OCI-LY3 (cell line): ENCODE measurements around the gene VAV2.

ENCODE experiments used
- H2AFZ ChIP-seq: fragments of 200-600, 300-600 bp; shearing (Covaris generic); 2 replicates; pipeline ENCODE4 v1.6.0; 2014; ENCODE audit warnings: antibody characterized with exemption, low read depth, low read length
- H3K27ac ChIP-seq: fragments of 200-600, 300-600 bp; sonication (generic); 2 replicates; pipeline ENCODE4 v1.5.1; 2014; ENCODE audit warnings: mild to moderate bottlenecking, low read length, moderate library complexity, mixed read lengths
- H3K27me3 ChIP-seq: fragments of 200-600, 300-600 bp; sonication (generic); 2 replicates; pipeline ENCODE4 v1.6.1; 2014; ENCODE audit warnings: low read depth, low read length, mixed read lengths
- H3K36me3 ChIP-seq: fragments of 200-600, 300-600 bp; sonication (generic); replicated peaks from 2 replicates; pipeline ENCODE3; 2014; ENCODE audit warnings: low read depth, low read length, mixed read lengths
- H3K4me1 ChIP-seq: fragments of 300-600, 200-600 bp; sonication (generic); 2 replicates; pipeline ENCODE4 v1.6.1; 2014; ENCODE audit warnings: low read length, mixed read lengths
- H3K4me2 ChIP-seq: fragments of 200-600, 300-600 bp; sonication (generic); 2 replicates; pipeline ENCODE4 v1.6.1; 2014; ENCODE audit warnings: low read length, mixed read lengths
- H3K4me3 ChIP-seq: fragments of 300-600, 200-600 bp; sonication (generic); 2 replicates; pipeline ENCODE4 v1.5.1; 2014; ENCODE audit warnings: antibody characterized with exemption, mild to moderate bottlenecking, low read length, moderate library complexity
- H3K79me2 ChIP-seq: fragments of 300-600, 200-600 bp; shearing (Covaris generic); 2 replicates; pipeline ENCODE4 v1.6.1; 2014; ENCODE audit warnings: mild to moderate bottlenecking, low read length, mixed read lengths
- H3K9ac ChIP-seq: fragments of 300-600, 200-600 bp; shearing (Covaris generic); 2 replicates; pipeline ENCODE4 v1.6.0; 2014; ENCODE audit warnings: mild to moderate bottlenecking, low read length, moderate library complexity
- H3K9me3 ChIP-seq: fragments of 200-600, 300-600 bp; shearing (Covaris generic); 2 replicates; pipeline ENCODE4 v1.6.1; 2014; ENCODE audit warnings: low read length, mixed read lengths; ENCODE audit not compliant: insufficient read depth
- H4K20me1 ChIP-seq: fragments of 200-600, 300-600 bp; sonication (generic); 2 replicates; pipeline ENCODE4 v1.6.1; 2016; ENCODE audit warnings: low read length, mixed read lengths; ENCODE audit not compliant: insufficient read depth
- EZH2phosphoT487 ChIP-seq: fragments of 200-600 bp; shearing (Covaris generic); IDR thresholded peaks from 2 replicates; pipeline ENCODE4 v1.6.1; 2018; ENCODE audit warnings: antibody characterized with exemption, mixed run types, low read depth
- TF ChIP-seq, protein P1 (sequence below): fragments of 200-600, 300-600 bp; sonication (generic); IDR thresholded peaks from 2 replicates; pipeline ENCODE4 v1.5.1; 2014; ENCODE audit warnings: antibody characterized with exemption, low read length, low read depth

VAV2 gene

DNA sequence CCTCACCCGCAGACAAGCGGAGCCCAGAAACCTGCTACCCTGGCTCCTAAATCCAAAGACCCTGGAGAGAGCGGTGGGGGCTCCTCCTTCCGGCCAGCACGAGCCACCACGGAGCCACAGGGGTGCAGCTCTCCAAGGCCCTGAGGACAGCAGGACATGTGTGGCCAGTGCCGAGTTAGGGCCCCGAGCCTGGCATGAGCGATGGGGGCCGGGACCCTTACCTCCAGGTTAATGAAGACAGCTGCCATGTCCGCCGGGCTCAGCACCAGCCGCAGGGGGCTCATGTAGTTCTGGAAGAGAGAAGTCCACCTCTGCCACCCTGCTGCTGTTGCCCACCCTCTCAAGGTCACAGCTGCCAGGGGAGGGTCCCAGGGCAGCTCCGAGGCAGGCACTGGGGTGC, 185.1 kb downstream of the VAV2 start:
- Histone ChIP-seq H3K4me3 (no peak overlapping the region), H3K27ac (no peak overlapping the region), H3K9me3 (no peaks in the 10 kb centered on the region), H3K79me2 (no peaks in the 10 kb centered on the region), H3K9ac (no peak overlapping the region), H3K36me3 (peaks cover 9% of the 10 kb centered on the region), H2AFZ (no peak overlapping the region), H3K4me1 (no peaks in the 10 kb centered on the region), H4K20me1 (peaks cover 11% of the 10 kb centered on the region; the same call in 1 of the 2 replicates), H3K4me2 (no peak overlapping the region), H3K27me3 (no peaks in the 10 kb centered on the region)
- TF ChIP-seq, protein P1, sequence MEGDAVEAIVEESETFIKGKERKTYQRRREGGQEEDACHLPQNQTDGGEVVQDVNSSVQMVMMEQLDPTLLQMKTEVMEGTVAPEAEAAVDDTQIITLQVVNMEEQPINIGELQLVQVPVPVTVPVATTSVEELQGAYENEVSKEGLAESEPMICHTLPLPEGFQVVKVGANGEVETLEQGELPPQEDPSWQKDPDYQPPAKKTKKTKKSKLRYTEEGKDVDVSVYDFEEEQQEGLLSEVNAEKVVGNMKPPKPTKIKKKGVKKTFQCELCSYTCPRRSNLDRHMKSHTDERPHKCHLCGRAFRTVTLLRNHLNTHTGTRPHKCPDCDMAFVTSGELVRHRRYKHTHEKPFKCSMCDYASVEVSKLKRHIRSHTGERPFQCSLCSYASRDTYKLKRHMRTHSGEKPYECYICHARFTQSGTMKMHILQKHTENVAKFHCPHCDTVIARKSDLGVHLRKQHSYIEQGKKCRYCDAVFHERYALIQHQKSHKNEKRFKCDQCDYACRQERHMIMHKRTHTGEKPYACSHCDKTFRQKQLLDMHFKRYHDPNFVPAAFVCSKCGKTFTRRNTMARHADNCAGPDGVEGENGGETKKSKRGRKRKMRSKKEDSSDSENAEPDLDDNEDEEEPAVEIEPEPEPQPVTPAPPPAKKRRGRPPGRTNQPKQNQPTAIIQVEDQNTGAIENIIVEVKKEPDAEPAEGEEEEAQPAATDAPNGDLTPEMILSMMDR = no peak
- TF ChIP-seq EZH2phosphoT487 = no peak

DNA sequence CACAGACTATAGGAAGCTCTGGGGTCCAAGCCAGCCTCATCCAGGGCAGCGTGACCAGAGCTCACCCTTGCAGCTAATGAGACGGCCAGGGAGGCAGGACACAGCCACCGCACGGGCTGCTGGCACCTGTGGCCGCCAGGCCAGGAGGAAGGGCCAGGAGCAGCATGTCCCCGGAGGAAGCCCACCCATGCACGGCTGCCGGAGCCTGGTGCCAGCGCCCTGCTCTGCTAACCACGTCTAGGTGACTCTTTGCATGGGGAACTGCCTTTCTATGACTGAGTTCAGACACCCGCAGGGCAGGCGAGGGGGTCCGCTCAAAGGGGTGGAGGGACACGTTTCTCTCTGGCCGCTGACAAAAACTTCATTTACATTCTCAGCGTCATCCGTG, 185.5 kb downstream of the VAV2 start:
- H3K36me3 ChIP-seq = peaks cover 9% of the 10 kb centered on the region
- no peak overlapping the region for H3K9ac ChIP-seq
- no peak for TF ChIP-seq EZH2phosphoT487
- TF ChIP-seq, protein P1 = no peak
- H3K4me1 ChIP-seq = no peaks in the 10 kb centered on the region
- H2AFZ ChIP-seq = no peak overlapping the region
- no peaks in the 10 kb centered on the region for H3K9me3 ChIP-seq
- H3K27me3 ChIP-seq = no peaks in the 10 kb centered on the region
- no peak overlapping the region for H3K4me3 ChIP-seq
- peaks cover 13% of the 10 kb centered on the region; the same call in 1 of the 2 replicates for H4K20me1 ChIP-seq
- no peak overlapping the region for H3K27ac ChIP-seq
- H3K79me2 ChIP-seq = no peaks in the 10 kb centered on the region
- no peak overlapping the region for H3K4me2 ChIP-seq

DNA sequence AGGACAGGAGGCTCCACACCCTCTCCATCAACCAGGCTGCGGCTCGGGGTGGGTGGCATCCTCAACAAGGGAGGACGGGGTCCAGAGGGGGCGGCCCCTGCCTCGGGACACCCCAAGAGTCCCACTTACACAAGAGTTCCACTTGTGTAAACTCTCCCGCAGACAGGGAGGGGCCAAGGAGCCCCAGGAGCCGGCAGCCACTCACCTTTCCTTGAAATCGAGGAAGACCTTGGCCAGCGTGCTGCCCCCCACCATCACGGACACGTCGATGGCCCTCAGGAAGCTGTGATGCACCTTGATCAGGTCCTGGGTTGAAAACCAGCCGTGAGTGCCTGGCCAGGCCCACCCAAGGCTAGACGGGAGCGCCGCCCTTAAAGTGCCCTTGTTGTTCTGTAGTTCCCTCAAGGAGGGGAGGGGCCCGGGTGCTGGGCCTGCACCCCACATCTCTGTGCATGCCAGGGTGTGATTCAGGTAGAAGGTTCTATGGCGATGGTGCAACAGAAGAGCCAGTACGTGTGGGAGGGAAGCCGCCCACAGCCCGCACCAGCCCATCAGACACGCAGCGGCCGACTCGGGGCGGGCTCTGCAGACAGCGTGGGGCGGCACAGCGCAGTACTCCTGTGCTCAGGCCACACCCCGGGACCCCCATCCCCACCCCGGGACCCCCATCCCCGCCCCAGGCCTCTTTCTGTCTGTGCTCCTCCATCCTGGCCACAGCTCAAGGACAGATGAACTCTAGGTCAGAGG, 186.1 kb downstream of the VAV2 start:
- Histone ChIP-seq H3K27me3 (no peaks in the 10 kb centered on the region), H3K9me3 (no peaks in the 10 kb centered on the region), H3K4me2 (no peak overlapping the region), H3K36me3 (peaks cover 9% of the 10 kb centered on the region), H3K4me3 (no peak overlapping the region), H4K20me1 (peaks cover 13% of the 10 kb centered on the region; the same call in 1 of the 2 replicates), H3K4me1 (no peaks in the 10 kb centered on the region), H2AFZ (no peak overlapping the region), H3K79me2 (no peaks in the 10 kb centered on the region), H3K27ac (no peak overlapping the region), H3K9ac (no peak overlapping the region)
- TF ChIP-seq, protein P1 = no peak
- TF ChIP-seq EZH2phosphoT487 = no peak

DNA sequence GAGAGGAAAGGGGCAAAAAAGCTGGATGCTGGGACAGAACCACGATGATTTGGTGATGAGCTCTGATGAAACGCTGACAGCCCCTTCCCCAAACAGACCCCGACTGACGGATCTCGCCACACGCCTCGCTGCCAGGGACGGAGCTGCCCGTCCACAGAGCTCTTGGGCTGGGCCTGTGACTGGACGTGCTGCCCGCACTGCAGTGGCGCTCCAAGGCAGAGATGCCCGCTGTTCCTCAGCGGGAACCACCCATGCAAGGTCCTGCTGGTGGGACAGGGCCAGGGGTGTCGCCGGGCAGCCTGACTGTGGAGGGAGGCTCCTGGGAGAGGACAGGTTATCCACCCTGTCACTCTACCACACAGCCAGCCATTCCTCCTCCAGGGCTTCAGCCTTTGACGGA, 187.9 kb downstream of the VAV2 start:
- Histone ChIP-seq H3K9ac (no peak overlapping the region), H4K20me1 (0 out of 2 replicates have a peak, but pooled peaks cover 11% of the 10 kb centered on the region), H3K27ac (no peak overlapping the region), H3K4me2 (no peak overlapping the region), H3K4me1 (no peaks in the 10 kb centered on the region), H3K4me3 (no peak overlapping the region), H2AFZ (no peak overlapping the region), H3K36me3 (peaks cover 9% of the 10 kb centered on the region), H3K27me3 (no peaks in the 10 kb centered on the region), H3K79me2 (no peaks in the 10 kb centered on the region), H3K9me3 (no peaks in the 10 kb centered on the region)
- TF ChIP-seq, protein P1 = no peak
- TF ChIP-seq EZH2phosphoT487 = no peak
